PFSK-1 (cell line): Measurements from ENCODE around the gene SLC25A20.

Experiments
- FOXP2 ChIP-seq: optimal IDR thresholded peaks from 2 replicates; pipeline ENCODE3; 2011; ENCODE audit warnings: borderline replicate concordance, control low read depth, inconsistent platforms; ENCODE audit not compliant: insufficient read depth; ENCODE audit errors: extremely low read length, extremely low read depth
- POLR2AphosphoS5 ChIP-seq: IDR thresholded peaks from 2 replicates; pipeline ENCODE4 v1.6.1; 2012; ENCODE audit warnings: low read depth, mild to moderate bottlenecking, control low read depth, low read length, moderate library complexity
- TAF1 ChIP-seq: IDR thresholded peaks from 2 replicates; pipeline ENCODE4 v1.6.1; 2012; ENCODE audit warnings: low read length, control low read depth, borderline replicate concordance; ENCODE audit not compliant: insufficient read depth

GRCh38 chr3:48930590-48930989 lies 31.9 kb upstream of the SLC25A20 start:
- TF ChIP-seq TAF1 (no peak), POLR2AphosphoS5 (no peak), FOXP2 (no peak)
